ENCODE results near the gene TMEM242.
A peak's percentile ranks its signal among the peaks of the same experiment; 100 is the strongest.

Gene TMEM242

DNA sequence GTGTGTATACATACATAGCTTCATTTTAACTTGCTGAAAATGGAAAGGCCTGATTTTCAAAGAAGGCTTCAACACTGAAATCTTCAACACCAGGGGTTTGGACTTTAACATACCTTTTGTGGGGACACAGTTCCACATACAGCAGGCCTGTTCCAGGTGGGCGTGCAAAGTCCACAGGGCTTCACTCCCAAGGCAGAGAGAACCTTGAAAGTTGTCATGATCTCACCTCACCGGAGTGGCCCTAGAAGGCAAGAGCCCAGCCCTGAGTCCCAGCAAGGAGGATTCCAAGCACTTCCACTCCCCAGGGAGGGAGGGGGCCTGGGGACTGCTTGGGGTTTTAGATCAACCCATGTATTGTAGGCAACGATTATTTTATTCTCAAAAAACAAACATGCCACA, 47.2 kb downstream of the TMEM242 start:
- no peak overlapping the region for H2BK120ac ChIP-seq (ENCODE audit: low read depth, low read length)
- H3K27me3 ChIP-seq (ENCODE audit: control insufficient read depth in 1 of 2, insufficient read depth in 1 of 2, low read length in 2 of 2): peaks cover 0 to 6% of the 10 kb centered on the region in 2 experiments
- H2BK15ac ChIP-seq (ENCODE audit: low read depth, poor library complexity, severe bottlenecking): no peak overlapping the region
- no peak overlapping the region for H4K8ac ChIP-seq (ENCODE audit: low read length)
- no peak overlapping the region for H2AFZ ChIP-seq (ENCODE audit: low read depth, low read length)
- DNase-seq: no peak
- no peak overlapping the region for H3K4me3 ChIP-seq (ENCODE audit: insufficient read depth in 1 of 2, low read depth in 1 of 2, low read length in 2 of 2)
- H2BK12ac ChIP-seq (ENCODE audit: low read length in 2 of 2): no peak overlapping the region
- no peak overlapping the region for H2AK5ac ChIP-seq (ENCODE audit: low read length, severe bottlenecking)
- H3K4me2 ChIP-seq (ENCODE audit: low read length, poor library complexity, severe bottlenecking): no peak overlapping the region
- H2BK5ac ChIP-seq (ENCODE audit: low read depth, low read length, poor library complexity, severe bottlenecking): no peak overlapping the region
- H3K79me1 ChIP-seq (replicated peaks; ENCODE audit: low read length, poor library complexity, severe bottlenecking): no peaks in the 10 kb centered on the region
- no peak overlapping the region for H4K91ac ChIP-seq (ENCODE audit: low read length)
- no peak overlapping the region for H3K14ac ChIP-seq (ENCODE audit: low read length in 2 of 2)
- WGBS: 100% methylated on average over 2 of the region's 3 CpGs
- H3K36me3 ChIP-seq (ENCODE audit: control insufficient read depth in 1 of 2, insufficient read depth in 2 of 2, low read depth in 1 of 2, low read length in 2 of 2): no peaks in the 10 kb centered on the region
- H3K23ac ChIP-seq (ENCODE audit: low read length in 2 of 2): no peak overlapping the region
- no peaks in the 10 kb centered on the region for H3K9me3 ChIP-seq (ENCODE audit: control insufficient read depth, low read length)
- H3K27ac ChIP-seq (ENCODE audit: low read length, poor library complexity, severe bottlenecking): no peak overlapping the region
- H3K9ac ChIP-seq (ENCODE audit: low read length): no peak overlapping the region
- peaks cover 14% of the 10 kb centered on the region for H3K4me1 ChIP-seq (ENCODE audit: control insufficient read depth, insufficient read depth, low read depth, low read length)
- no peak overlapping the region for H3K4ac ChIP-seq (ENCODE audit: low read depth in 1 of 2, low read length in 2 of 2)
- no peak overlapping the region for H3K18ac ChIP-seq (ENCODE audit: low read depth in 1 of 2, low read length in 2 of 2)

DNA sequence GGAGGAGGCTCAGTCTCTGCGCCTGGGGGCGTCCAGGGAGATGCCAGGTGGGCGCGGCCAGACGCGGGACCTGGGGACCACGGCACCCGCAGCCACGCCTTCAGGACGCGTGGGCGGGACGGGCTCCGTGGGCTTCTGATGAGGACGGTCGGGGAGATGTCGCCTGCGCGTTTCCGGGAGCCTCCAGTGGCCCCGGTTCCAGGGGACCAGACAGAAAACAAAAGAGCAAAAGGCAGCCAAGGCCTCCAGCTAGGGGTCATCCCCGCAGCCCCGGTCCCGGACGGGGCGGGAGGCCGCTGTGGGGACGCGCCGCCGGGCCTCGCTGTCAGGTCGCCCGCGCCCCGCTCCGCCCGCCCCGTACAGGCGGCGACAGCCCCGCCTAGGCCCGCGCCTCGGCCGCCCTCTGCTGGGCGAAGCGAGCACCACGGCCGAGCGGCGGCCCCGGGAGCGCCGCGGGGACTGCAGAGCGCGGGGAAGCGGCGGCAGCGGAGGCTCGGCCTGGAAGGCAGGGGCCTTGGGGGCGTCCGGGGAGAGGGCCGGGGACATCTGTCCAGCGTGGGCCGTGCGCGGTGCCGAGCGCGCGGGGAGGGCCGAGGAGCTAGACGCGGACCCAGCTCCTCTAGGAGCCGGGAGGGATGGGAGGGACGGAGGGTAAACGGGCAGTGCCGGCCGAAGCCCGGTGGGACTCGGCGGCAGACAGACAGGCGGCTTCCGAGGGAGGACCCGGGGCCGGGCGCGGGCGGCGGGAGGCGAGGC, 48.7 kb downstream of the TMEM242 start:
- peak overlapping the region in 1 of 2 experiments; percentile 7 for H2BK12ac ChIP-seq (ENCODE audit: low read length in 2 of 2)
- H3K9ac ChIP-seq (ENCODE audit: low read length): peak overlapping the region; percentile 85
- peak overlapping the region in 1 of 2 experiments; percentile 46 for H3K23ac ChIP-seq (ENCODE audit: low read length in 2 of 2)
- DNase-seq: peak; percentile 68
- H2AK5ac ChIP-seq (ENCODE audit: low read length, severe bottlenecking): no peak overlapping the region
- H2BK15ac ChIP-seq (ENCODE audit: low read depth, poor library complexity, severe bottlenecking): peak overlapping the region; percentile 97
- peak overlapping the region; percentile 94 for H2BK120ac ChIP-seq (ENCODE audit: low read depth, low read length)
- H3K18ac ChIP-seq (ENCODE audit: low read depth in 1 of 2, low read length in 2 of 2): peak overlapping the region; percentile 95 to 97
- H3K4me2 ChIP-seq (ENCODE audit: low read length, poor library complexity, severe bottlenecking): peak overlapping the region; percentile 97
- H4K8ac ChIP-seq (ENCODE audit: low read length): peak overlapping the region; percentile 98
- peak overlapping the region; percentile 73 to 79 for H3K4me3 ChIP-seq (ENCODE audit: insufficient read depth in 1 of 2, low read depth in 1 of 2, low read length in 2 of 2)
- H3K27ac ChIP-seq (ENCODE audit: low read length, poor library complexity, severe bottlenecking): no peak overlapping the region
- under 1% methylated on average over 86 of the region's 93 CpGs for WGBS
- H3K4ac ChIP-seq (ENCODE audit: low read depth in 1 of 2, low read length in 2 of 2): peak overlapping the region; percentile 64 to 92
- no peak overlapping the region for H2BK5ac ChIP-seq (ENCODE audit: low read depth, low read length, poor library complexity, severe bottlenecking)
- H3K14ac ChIP-seq (ENCODE audit: low read length in 2 of 2): peak overlapping the region in 1 of 2 experiments; percentile 89
- H2AFZ ChIP-seq (ENCODE audit: low read depth, low read length): peak overlapping the region; percentile 84
- peaks cover 14% of the 10 kb centered on the region for H3K4me1 ChIP-seq (ENCODE audit: control insufficient read depth, insufficient read depth, low read depth, low read length)
- peak overlapping the region; percentile 95 for H4K91ac ChIP-seq (ENCODE audit: low read length)
- peaks cover 0 to 6% of the 10 kb centered on the region in 2 experiments for H3K27me3 ChIP-seq (ENCODE audit: control insufficient read depth in 1 of 2, insufficient read depth in 1 of 2, low read length in 2 of 2)
- H3K79me1 ChIP-seq (replicated peaks; ENCODE audit: low read length, poor library complexity, severe bottlenecking): no peaks in the 10 kb centered on the region
- no peaks in the 10 kb centered on the region for H3K9me3 ChIP-seq (ENCODE audit: control insufficient read depth, low read length)
- H3K36me3 ChIP-seq (ENCODE audit: control insufficient read depth in 1 of 2, insufficient read depth in 2 of 2, low read depth in 1 of 2, low read length in 2 of 2): no peaks in the 10 kb centered on the region

DNA sequence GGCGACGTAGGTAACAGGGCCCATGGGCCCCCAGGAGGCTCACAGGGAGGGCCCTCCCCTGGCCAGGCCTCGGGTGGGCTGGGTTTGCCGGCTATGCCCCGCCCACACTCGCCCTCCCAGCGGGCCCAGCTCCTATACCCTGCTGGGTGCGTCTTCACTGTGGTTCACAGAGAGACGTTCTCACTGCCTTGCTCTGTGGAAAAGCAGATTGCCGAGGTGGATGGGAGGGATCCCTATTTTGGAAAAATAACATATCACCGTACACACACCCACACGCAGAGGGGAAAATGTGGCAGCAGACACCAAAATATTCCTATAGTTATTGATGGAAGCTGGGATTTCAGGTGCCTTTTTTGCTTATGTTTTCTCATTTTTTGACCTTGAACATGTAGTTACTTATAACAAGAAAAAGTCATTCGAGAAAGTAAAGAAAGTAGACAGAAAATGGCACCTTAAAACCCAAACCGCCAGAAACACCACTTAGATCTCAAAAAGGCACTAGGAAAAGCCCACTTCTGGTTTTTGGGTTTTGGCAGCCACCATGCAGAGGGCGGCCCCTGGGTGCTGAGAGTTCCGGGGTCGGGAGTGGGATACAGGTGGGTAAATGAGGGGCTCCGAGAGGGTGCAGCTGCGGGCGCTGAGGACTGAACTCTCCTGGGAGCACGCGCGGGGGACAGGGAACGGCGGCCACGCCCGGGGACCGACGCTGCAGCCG, 49.4 kb downstream of the TMEM242 start:
- no peak overlapping the region for H2BK5ac ChIP-seq (ENCODE audit: low read depth, low read length, poor library complexity, severe bottlenecking)
- 14% methylated on average over 22 of the region's 30 CpGs for WGBS
- no peaks in the 10 kb centered on the region for H3K9me3 ChIP-seq (ENCODE audit: control insufficient read depth, low read length)
- peak overlapping the region; percentile 70 for H4K8ac ChIP-seq (ENCODE audit: low read length)
- peak overlapping the region in 1 of 2 experiments; percentile 7 for H2BK12ac ChIP-seq (ENCODE audit: low read length in 2 of 2)
- peaks cover 14% of the 10 kb centered on the region for H3K4me1 ChIP-seq (ENCODE audit: control insufficient read depth, insufficient read depth, low read depth, low read length)
- H4K91ac ChIP-seq (ENCODE audit: low read length): no peak overlapping the region
- H2AFZ ChIP-seq (ENCODE audit: low read depth, low read length): peak overlapping the region; percentile 84
- peak; percentile 54 for DNase-seq
- H3K18ac ChIP-seq (ENCODE audit: low read depth in 1 of 2, low read length in 2 of 2): peak overlapping the region; percentile 89 to 91
- peak overlapping the region; percentile 60 for H2BK15ac ChIP-seq (ENCODE audit: low read depth, poor library complexity, severe bottlenecking)
- H3K9ac ChIP-seq (ENCODE audit: low read length): peak overlapping the region; percentile 85
- H3K27ac ChIP-seq (ENCODE audit: low read length, poor library complexity, severe bottlenecking): no peak overlapping the region
- no peaks in the 10 kb centered on the region for H3K79me1 ChIP-seq (replicated peaks; ENCODE audit: low read length, poor library complexity, severe bottlenecking)
- H3K4me2 ChIP-seq (ENCODE audit: low read length, poor library complexity, severe bottlenecking): peak overlapping the region; percentile 97
- no peak overlapping the region for H2BK120ac ChIP-seq (ENCODE audit: low read depth, low read length)
- H3K27me3 ChIP-seq (ENCODE audit: control insufficient read depth in 1 of 2, insufficient read depth in 1 of 2, low read length in 2 of 2): peaks cover 0 to 6% of the 10 kb centered on the region in 2 experiments
- H3K14ac ChIP-seq (ENCODE audit: low read length in 2 of 2): no peak overlapping the region
- H3K4ac ChIP-seq (ENCODE audit: low read depth in 1 of 2, low read length in 2 of 2): peak overlapping the region in 1 of 2 experiments; percentile 49
- no peak overlapping the region for H2AK5ac ChIP-seq (ENCODE audit: low read length, severe bottlenecking)
- no peak overlapping the region for H3K23ac ChIP-seq (ENCODE audit: low read length in 2 of 2)
- H3K4me3 ChIP-seq (ENCODE audit: insufficient read depth in 1 of 2, low read depth in 1 of 2, low read length in 2 of 2): peak overlapping the region; percentile 73 to 79
- no peaks in the 10 kb centered on the region for H3K36me3 ChIP-seq (ENCODE audit: control insufficient read depth in 1 of 2, insufficient read depth in 2 of 2, low read depth in 1 of 2, low read length in 2 of 2)
